HepG2 (cell line): ENCODE measurements around the gene FDXACB1. TPM values are rescaled to one million over a fixed set of nuclear protein-coding genes. Genes with fewer than 3 reads are reported as not detected.
A peak's percentile ranks its signal among the peaks of the same experiment; 100 is the strongest.

ENCODE experiments used
- ARNT2 ChIP-seq: sonication (generic); formaldehyde crosslinking; IDR thresholded peaks from 2 replicates; pipeline ENCODE4 v1.8.0; 2022; ENCODE audit warnings: mild to moderate bottlenecking, low read depth, missing genetic modification reagents, moderate library complexity
- E2F2 ChIP-seq: sonication (generic); formaldehyde crosslinking; IDR thresholded peaks from 2 replicates; pipeline ENCODE4 v1.4.0; 2020; ENCODE audit warnings: missing genetic modification reagents, borderline replicate concordance
- HNF4A ChIP-seq: sonication (generic); formaldehyde crosslinking; IDR thresholded peaks from 2 replicates; pipeline ENCODE4 v1.4.0; 2020; ENCODE audit warnings: missing genetic modification reagents
- IKZF4 ChIP-seq: sonication (generic); formaldehyde crosslinking; IDR thresholded peaks from 2 replicates; pipeline ENCODE4 v1.5.1; 2020; ENCODE audit warnings: borderline replicate concordance, mild to moderate bottlenecking, low read depth, missing genetic modification reagents; ENCODE audit errors: not compliant biosample characterization
- KLF16 ChIP-seq, 2 experiments: sonication (generic) in 1 of 2; formaldehyde crosslinking in 1 of 2; IDR thresholded peaks; 2 replicates each; pipeline versions ENCODE4 v1.6.1 to v1.8.0; 2016 to 2023; ENCODE audit warnings: missing genetic modification reagents in 2 of 2, missing compliant biosample characterization in 1 of 2
- KMT2A ChIP-seq: sonication (generic); formaldehyde crosslinking; IDR thresholded peaks from 2 replicates; pipeline ENCODE4 v1.4.0; 2020; ENCODE audit warnings: missing genetic modification reagents
- NCOA1 ChIP-seq: sonication (generic); formaldehyde crosslinking; IDR thresholded peaks from 2 replicates; pipeline ENCODE4 v1.9.0; 2021; ENCODE audit warnings: missing genetic modification reagents
- NCOR1 ChIP-seq: fragments of 200-600 bp; sonication (generic); IDR thresholded peaks from 2 replicates; pipeline ENCODE4 v1.7.0; 2017; ENCODE audit warnings: antibody characterized with exemption, low read length, borderline replicate concordance
- SMC3 ChIP-seq: IDR thresholded peaks from 2 replicates; pipeline ENCODE4 v1.6.1; 2011; ENCODE audit warnings: low read length, improper control_type of control experiment
- ZFX ChIP-seq: sonication (generic); formaldehyde crosslinking; IDR thresholded peaks from 2 replicates; pipeline ENCODE4 v1.4.0; 2020; ENCODE audit warnings: mild to moderate bottlenecking, low read depth, missing genetic modification reagents, moderate library complexity
- ZNF343 ChIP-seq: sonication (generic); formaldehyde crosslinking; IDR thresholded peaks from 2 replicates; pipeline ENCODE4 v1.4.0; 2020; ENCODE audit warnings: mild to moderate bottlenecking, missing genetic modification reagents
- ZNF678 ChIP-seq: sonication (generic); formaldehyde crosslinking; IDR thresholded peaks from 2 replicates; pipeline ENCODE4 v1.4.0; 2020; ENCODE audit warnings: mild to moderate bottlenecking, missing genetic modification reagents
- ZNF883 ChIP-seq: sonication (generic); formaldehyde crosslinking; IDR thresholded peaks from 2 replicates; pipeline ENCODE4 v1.5.1; 2020; ENCODE audit warnings: mild to moderate bottlenecking, missing genetic modification reagents; ENCODE audit errors: not compliant biosample characterization
- ZSCAN29 ChIP-seq: sonication (generic); formaldehyde crosslinking; conservative IDR thresholded peaks from 2 replicates; pipeline ENCODE4 v1.4.0; 2020; ENCODE audit warnings: mild to moderate bottlenecking, missing genetic modification reagents
- polyA plus RNA-seq, 8 experiments: library from polyadenylated mRNA; depleted of rRNA in 3 of 8; stranded (reverse) in 7 of 8; unstranded in 1 of 8; fragments of >200 nt; fragmentation: Illumina TruSeq in 4 of 8; extraction: Trizol in 4 of 8; gene quantifications; 2 replicates each; pipeline versions ENCODE4 v1.2.1 to v1.2.3, GENCODE V29; 2011 to 2016; ENCODE audit warnings: low read depth in 4 of 8, missing spikeins in 1 of 8, mixed read lengths in 1 of 8; ENCODE audit not compliant: insufficient read depth in 1 of 8
- total RNA-seq, 5 experiments: library from RNA; depleted of rRNA; stranded (reverse); fragments of >200 nt; fragmentation: Illumina TruSeq; extraction: Trizol; gene quantifications; 2 replicates each; pipeline ENCODE4 v1.2.3, GENCODE V29; 2016; ENCODE audit warnings: low read depth in 1 of 5
- TF ChIP-seq, protein P1 (sequence below): sonication (generic); formaldehyde crosslinking; IDR thresholded peaks from 2 replicates; pipeline ENCODE4 v1.4.0; 2020; ENCODE audit warnings: missing genetic modification reagents
- TF ChIP-seq, protein P2 (sequence below): sonication (generic); formaldehyde crosslinking; IDR thresholded peaks from 2 replicates; pipeline ENCODE4 v1.4.0; 2020; ENCODE audit warnings: low read depth, mild to moderate bottlenecking, missing genetic modification reagents
- TF ChIP-seq, protein P3 (sequence below): sonication (generic); formaldehyde crosslinking; IDR thresholded peaks from 2 replicates; pipeline ENCODE4; 2020; ENCODE audit warnings: missing genetic modification reagents, mild to moderate bottlenecking, borderline replicate concordance

FDXACB1 gene
- total and polyA plus RNA-seq, 2 of the 13 experiments (the other 11 are each of a cell fraction or from before 2014, with no cell fraction given), result 1.1 to 3.4 TPM

GRCh38 chr11:111918390-111919256 is 39.7 kb upstream of the FDXACB1 start, which contains the start of gene C11orf52 (continued):
- TF ChIP-seq E2F2, result no peak
- TF ChIP-seq IKZF4 (CRISPR knock-in tag), result no peak
- TF ChIP-seq, protein P1, sequence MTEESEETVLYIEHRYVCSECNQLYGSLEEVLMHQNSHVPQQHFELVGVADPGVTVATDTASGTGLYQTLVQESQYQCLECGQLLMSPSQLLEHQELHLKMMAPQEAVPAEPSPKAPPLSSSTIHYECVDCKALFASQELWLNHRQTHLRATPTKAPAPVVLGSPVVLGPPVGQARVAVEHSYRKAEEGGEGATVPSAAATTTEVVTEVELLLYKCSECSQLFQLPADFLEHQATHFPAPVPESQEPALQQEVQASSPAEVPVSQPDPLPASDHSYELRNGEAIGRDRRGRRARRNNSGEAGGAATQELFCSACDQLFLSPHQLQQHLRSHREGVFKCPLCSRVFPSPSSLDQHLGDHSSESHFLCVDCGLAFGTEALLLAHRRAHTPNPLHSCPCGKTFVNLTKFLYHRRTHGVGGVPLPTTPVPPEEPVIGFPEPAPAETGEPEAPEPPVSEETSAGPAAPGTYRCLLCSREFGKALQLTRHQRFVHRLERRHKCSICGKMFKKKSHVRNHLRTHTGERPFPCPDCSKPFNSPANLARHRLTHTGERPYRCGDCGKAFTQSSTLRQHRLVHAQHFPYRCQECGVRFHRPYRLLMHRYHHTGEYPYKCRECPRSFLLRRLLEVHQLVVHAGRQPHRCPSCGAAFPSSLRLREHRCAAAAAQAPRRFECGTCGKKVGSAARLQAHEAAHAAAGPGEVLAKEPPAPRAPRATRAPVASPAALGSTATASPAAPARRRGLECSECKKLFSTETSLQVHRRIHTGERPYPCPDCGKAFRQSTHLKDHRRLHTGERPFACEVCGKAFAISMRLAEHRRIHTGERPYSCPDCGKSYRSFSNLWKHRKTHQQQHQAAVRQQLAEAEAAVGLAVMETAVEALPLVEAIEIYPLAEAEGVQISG (CRISPR knock-in tag), result peak; percentile 55; the same call in 1 of the 2 replicates
- TF ChIP-seq NCOR1, result peak; percentile 23; the same call in 1 of the 2 replicates
- TF ChIP-seq, protein P2, sequence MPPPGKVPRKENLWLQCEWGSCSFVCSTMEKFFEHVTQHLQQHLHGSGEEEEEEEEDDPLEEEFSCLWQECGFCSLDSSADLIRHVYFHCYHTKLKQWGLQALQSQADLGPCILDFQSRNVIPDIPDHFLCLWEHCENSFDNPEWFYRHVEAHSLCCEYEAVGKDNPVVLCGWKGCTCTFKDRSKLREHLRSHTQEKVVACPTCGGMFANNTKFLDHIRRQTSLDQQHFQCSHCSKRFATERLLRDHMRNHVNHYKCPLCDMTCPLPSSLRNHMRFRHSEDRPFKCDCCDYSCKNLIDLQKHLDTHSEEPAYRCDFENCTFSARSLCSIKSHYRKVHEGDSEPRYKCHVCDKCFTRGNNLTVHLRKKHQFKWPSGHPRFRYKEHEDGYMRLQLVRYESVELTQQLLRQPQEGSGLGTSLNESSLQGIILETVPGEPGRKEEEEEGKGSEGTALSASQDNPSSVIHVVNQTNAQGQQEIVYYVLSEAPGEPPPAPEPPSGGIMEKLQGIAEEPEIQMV (CRISPR knock-in tag), result no peak
- TF ChIP-seq HNF4A (CRISPR knock-in tag), result peak; percentile 69
- TF ChIP-seq NCOA1 (CRISPR knock-in tag), result 0 out of 2 replicates have a peak, but pooled peaks have one; percentile 38
- peak; percentile 34 for TF ChIP-seq ZNF883 (CRISPR knock-in tag)
- 0 out of 4 replicates have a peak, but pooled peaks of 1 of the 2 experiments have one; percentile 37 for TF ChIP-seq KLF16 (CRISPR knock-in tag; IDR thresholded peaks at IDR 0.05)
- TF ChIP-seq ZSCAN29 (CRISPR knock-in tag), result 0 out of 2 replicates have a peak, but pooled peaks have one; percentile 43
- TF ChIP-seq KMT2A (CRISPR knock-in tag), result peak; percentile 61
- TF ChIP-seq ARNT2, result 0 out of 2 replicates have a peak, but pooled peaks have one; percentile 36
- TF ChIP-seq SMC3, result peak; percentile 28; the same call in 1 of the 2 replicates
- TF ChIP-seq, protein P3, sequence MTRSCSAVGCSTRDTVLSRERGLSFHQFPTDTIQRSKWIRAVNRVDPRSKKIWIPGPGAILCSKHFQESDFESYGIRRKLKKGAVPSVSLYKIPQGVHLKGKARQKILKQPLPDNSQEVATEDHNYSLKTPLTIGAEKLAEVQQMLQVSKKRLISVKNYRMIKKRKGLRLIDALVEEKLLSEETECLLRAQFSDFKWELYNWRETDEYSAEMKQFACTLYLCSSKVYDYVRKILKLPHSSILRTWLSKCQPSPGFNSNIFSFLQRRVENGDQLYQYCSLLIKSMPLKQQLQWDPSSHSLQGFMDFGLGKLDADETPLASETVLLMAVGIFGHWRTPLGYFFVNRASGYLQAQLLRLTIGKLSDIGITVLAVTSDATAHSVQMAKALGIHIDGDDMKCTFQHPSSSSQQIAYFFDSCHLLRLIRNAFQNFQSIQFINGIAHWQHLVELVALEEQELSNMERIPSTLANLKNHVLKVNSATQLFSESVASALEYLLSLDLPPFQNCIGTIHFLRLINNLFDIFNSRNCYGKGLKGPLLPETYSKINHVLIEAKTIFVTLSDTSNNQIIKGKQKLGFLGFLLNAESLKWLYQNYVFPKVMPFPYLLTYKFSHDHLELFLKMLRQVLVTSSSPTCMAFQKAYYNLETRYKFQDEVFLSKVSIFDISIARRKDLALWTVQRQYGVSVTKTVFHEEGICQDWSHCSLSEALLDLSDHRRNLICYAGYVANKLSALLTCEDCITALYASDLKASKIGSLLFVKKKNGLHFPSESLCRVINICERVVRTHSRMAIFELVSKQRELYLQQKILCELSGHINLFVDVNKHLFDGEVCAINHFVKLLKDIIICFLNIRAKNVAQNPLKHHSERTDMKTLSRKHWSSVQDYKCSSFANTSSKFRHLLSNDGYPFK (CRISPR knock-in tag), result peak; percentile 22; the same call in 1 of the 2 replicates
- TF ChIP-seq ZFX, result peak; percentile 40; the same call in 1 of the 2 replicates
- TF ChIP-seq ZNF343 (CRISPR knock-in tag), result no peak
- TF ChIP-seq ZNF678 (CRISPR knock-in tag), result peak; percentile 25; the same call in 1 of the 2 replicates
